Nucleus accumbens (tissue), 56 donors: Measurements from ENCODE around the gene SNX7.

Experiments used
- DNase-seq, 56 donors: peaks; one replicate each; lab custom pipeline; 2025; lab: John Stamatoyannopoulos, UW

SNX7 gene

GRCh38 chr1:98693385-98693784, 31.9 kb downstream of the SNX7 start:
- no peak for DNase-seq

GRCh38 chr1:98696077-98696476, 34.6 kb downstream of the SNX7 start:
- DNase-seq = no peak

- no peak for DNase-seq
Observed at GRCh38 chr1:98697781-98698180, 36.3 kb downstream of the SNX7 start.

DNA sequence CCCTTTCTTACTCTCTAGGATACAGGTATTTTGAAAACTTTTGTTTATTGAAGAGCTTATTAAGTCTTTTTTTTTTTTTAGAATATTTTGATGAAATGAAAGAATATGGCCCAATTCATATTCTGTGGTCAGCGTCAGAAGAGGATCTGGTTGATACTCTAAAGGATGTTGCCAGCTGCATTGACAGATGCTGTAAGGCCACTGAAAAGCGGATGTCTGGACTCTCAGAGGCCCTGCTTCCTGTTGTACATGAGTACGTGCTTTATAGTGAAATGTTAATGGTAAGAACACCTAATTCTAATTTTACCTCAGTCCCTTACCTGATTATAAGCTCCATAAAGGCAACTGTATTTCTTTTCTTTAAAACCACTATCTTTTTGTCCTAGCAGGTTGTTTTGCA, 37.1 kb downstream of the SNX7 start:
- DNase-seq = no peak

DNA sequence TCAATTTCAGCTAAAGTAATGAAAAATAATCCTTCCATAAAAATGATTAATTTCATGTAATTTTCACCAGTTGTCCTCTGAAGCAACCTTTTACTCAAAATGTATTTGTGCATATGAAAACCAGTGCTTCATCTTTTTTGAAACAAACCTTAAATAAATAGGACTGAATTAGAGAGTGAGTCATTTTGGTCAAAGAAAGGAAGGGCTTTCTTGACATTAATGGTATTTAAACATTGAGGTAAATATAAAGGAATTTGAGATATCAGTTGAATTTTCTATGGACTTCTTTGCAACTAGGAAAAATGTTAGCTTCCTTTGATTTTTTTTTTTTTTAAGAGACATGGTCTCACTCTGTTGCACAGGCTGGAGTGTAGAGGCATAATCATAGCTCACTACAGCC, 38.7 kb downstream of the SNX7 start:
- DNase-seq = no peak

DNA sequence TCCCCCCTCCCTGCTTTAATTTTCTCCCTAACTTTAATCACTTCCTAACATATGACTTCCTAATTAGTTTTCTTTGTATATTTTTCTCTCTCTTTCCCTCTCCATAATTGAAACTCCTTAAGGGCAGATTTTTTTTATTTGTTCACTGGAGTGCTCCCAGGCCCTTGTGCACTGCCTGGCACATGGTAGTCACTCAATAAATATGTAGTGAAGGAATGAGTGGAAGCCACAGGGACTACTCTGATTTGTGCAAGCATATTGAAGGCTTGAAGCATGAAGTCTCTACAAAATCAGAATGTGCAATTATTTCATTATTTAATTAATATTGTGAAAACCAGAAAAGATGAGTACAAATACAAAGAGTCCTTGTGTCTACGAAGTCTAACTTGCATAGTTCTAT, 41.5 kb downstream of the SNX7 start:
- DNase-seq = no peak

DNA sequence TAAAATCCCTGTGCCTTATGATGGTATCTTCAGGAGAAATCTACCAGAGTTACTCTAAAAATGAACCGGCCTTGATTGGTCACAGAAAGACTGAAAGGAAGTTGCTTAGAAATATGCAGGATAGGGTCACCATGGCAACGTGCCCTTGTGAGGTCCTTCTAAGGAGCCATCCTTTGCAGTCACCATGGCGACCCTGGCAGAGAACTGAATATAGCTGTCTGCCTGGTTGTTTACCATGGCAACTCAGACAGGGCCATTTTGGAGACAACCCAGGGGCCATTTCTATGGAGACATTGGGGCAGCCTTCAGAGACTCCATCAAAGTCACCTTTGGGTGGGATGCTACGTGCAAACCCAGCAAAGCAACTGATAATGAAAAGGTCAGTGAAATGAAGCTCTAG, 43.0 kb downstream of the SNX7 start:
- DNase-seq = peak in 49 of 56 donors; percentile 1 to 86 (median 46)

GRCh38 chr1:98704971-98705370, 43.5 kb downstream of the SNX7 start:
- DNase-seq = no peak

DNA sequence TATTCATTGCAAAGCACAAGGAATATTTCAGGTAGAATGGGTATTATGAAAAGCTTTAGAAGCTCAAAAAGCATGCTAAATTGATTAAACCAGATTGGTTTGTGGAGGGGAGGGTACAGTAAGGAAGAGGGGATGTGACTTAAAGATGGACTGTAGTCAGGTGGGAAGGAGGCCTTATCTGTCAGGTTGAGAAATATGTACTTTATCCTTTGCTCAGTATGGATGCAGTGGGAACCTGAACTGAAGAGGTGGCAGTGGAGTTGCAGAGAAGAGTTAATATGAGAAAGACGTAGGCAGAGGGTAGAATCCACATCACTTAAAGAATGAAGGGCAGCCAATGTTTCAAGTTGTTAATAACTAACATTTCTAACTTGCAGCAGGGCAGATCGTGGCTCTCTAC, 44.1 kb downstream of the SNX7 start:
- no peak for DNase-seq

GRCh38 chr1:98706173-98706843, 44.8 kb downstream of the SNX7 start:
- DNase-seq = no peak

DNA sequence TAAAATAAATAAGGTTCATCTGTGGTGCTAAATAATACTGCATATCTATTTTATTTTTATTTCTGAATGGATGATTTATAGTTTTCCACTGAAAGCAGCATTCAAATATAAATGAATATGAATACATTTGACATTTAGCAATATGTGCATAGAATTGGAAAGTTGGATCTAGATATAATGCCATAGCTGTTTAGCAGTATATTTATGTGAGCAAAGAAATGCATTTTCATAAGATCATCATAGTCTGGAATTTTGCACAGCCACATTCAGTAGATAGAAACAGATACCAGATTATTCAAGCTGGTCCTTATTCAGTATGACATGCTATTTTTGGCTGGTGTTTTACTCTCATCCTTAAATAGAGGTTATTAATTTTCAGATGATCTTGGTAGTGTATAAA, 46.0 kb downstream of the SNX7 start:
- no peak for DNase-seq

- DNase-seq = no peak
Observed at GRCh38 chr1:98709906-98710305, 48.4 kb downstream of the SNX7 start.

GRCh38 chr1:98723574-98723973, 62.1 kb downstream of the SNX7 start:
- DNase-seq = no peak

DNA sequence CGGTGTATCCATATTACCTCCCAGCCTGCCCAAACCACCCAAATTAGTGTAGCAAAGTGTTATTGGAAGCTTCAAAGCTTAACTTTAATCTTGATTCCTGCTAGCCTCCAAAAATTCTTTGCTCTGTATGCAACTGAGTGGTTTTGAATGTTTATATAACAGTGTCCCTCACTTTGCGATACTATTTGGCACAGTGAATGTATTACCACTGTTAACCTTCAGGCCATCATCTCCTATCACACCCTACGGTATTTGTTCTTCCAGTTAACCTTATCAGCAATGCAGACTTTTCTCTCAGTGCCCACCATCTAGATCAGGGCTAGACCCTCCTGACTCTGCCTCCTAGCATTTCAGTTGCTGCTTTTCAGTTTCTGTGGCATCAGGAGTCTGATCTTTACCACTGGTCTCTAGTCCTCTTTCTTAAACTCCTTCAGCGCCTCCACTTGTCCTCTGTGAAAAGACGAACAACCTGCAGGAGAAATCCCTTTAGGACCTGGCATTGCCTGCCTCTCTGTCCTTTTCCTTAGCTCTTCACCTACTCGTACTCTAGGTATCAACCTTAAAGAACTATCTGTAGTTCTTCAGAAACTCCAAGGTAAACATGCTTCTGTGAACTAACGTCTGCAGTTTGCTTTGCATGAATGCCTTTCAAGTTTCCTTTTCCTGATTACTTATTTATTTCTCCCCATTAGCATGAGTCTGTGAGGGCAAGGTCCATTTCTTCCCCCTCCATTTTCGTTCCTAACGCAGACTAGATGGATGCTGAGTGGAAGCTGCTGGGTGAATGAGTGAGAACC, 71.7 kb downstream of the SNX7 start:
- no peak for DNase-seq

- DNase-seq = no peak
Observed at GRCh38 chr1:98733782-98734112, 72.2 kb downstream of the SNX7 start.

- DNase-seq = no peak
Observed at GRCh38 chr1:98735756-98736155, 74.2 kb downstream of the SNX7 start.

- DNase-seq = no peak
Observed at GRCh38 chr1:98737835-98738234, 76.3 kb downstream of the SNX7 start.

DNA sequence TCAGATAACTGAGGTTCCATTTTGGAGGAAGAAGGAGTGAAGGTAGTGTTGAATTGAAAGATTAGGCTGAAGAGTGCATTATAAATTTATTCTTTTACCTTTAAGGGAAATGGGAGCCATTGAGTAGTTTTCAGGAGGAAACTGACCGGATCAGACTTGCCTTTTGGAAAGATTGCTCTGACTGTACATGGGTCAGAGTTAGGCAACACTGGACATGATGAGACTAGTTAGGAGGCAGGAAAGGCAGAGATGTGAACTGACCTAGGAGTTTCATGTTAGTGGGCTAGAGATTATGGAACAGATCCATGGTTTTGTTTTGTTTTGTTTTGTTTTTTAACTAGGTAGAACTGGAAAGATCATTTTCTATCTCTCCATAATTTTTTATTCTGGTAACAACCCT, 78.2 kb downstream of the SNX7 start:
- DNase-seq = no peak

DNA sequence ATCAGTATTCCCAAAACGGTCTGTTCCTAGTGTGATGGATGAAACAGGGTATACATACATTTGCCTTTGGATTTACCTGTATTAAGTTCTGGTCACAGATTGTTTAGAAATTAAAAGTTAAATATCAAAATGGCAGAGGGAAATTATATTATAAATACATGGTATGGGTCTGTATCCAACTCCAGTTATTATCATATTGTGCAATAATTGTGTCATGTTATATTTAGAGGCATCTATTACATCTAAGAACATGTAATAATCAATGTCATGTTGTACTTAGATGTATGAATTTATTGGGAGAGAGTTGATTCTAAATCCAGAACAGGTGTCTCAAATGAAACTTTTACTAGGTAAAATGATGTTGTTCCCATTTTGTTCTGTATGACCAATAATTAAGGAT, 79.6 kb downstream of the SNX7 start:
- no peak for DNase-seq

DNA sequence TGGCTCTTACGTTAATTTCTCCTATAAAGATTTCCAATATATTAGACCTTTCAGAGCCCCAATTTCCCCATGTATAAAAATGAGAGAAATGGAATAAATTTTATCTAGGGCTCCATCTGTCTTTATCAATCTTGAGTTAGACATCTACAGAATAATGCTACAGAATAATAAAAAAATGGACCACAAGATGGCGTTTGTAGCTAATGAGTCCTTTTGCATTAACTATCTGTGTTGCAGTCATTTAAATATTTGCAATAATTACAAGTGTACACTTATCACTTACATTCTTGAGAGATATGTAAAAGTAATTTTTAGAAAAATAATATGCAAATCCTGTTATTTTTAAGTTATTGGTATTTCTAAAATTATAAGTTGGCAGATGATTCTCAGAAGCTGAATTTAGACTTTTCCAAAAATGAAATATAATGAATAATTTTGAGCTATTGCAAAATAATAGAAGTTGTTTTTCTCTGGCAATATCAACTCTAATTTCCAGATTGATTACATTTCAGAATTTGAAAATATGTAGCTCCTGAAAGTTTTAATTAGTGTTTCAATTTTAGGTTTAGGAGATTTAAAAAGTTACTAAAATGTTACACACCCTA, 87.7 kb downstream of the SNX7 start:
- DNase-seq = no peak

DNA sequence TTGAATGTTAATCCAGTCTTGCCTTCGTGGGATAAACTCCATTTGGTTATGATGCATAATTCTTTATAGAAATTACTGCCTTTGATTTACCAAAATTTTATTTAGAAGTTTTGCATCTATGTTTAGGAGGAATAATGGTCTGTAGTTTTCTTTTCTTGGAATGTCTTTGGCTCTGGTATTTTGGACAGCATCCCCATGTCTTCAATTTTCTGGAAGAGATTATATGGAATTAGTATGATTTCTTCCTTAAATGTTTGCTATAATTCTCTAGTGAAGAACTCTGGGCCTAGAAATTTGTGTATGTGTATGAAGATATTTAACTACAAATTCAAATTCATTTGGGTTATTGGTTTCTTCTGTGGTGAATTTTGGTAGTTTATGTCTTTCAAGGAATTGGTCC, 92.7 kb downstream of the SNX7 start:
- no peak for DNase-seq

- no peak for DNase-seq
Observed at GRCh38 chr1:98761219-98761865, 99.8 kb downstream of the SNX7 start.
